Panc1 (cell line): ENCODE data around the gene BTD. TPM values are rescaled to one million over a fixed set of nuclear protein-coding genes. Genes with fewer than 3 reads are reported as not detected.
A peak's percentile ranks its signal among the peaks of the same experiment; 100 is the strongest.

ENCODE experiments used
- ATAC-seq: fragments of 200-7000 bp; cut with Tn5 transposase; 2 replicates; pipeline ENCODE4 v1.9.1; 2020; ENCODE audit warnings: mild to moderate bottlenecking, moderate library complexity
- BruUV-seq: library from RNA; stranded (reverse); fragments of 400-500 nt; replicated peaks from 2 replicates; lab custom pipeline; 2021; lab: Mats Ljungman, UMichigan
- CTCF ChIA-PET: fragments of 300-600 bp; sonication (Branson Sonifier 250); formaldehyde crosslinking; loops from one replicate; lab custom pipeline; 2022; ENCODE audit warnings: antibody characterized with exemption; lab: Charles Lee
- POLR2A ChIA-PET: fragments of 300-600 bp; sonication (Branson Sonifier 250); formaldehyde crosslinking; loops from one replicate; lab custom pipeline; 2022; ENCODE audit warnings: antibody characterized with exemption; lab: Charles Lee
- DNase-seq: peaks from one replicate; pipeline ENCODE4 v3.0.0-alpha.2; 2010; ENCODE audit warnings: low read depth, low spot score
- H3K27ac ChIP-seq: 2 replicates; pipeline ENCODE4 v1.5.1; 2011; ENCODE audit warnings: mild to moderate bottlenecking, low read length, inconsistent platforms
- H3K27me3 ChIP-seq: fragments of 200-500 bp; sonication (Bioruptor generic); 2 replicates; pipeline ENCODE4 v1.6.0; 2014; ENCODE audit warnings: low read length, inconsistent platforms; ENCODE audit not compliant: control insufficient read depth, insufficient read depth
- H3K36me3 ChIP-seq: fragments of 200-500 bp; sonication (Bioruptor generic); 2 replicates; pipeline ENCODE4 v1.5.1; 2014; ENCODE audit warnings: inconsistent platforms, mild to moderate bottlenecking, low read length, moderate library complexity; ENCODE audit not compliant: control insufficient read depth, insufficient read depth
- H3K4me1 ChIP-seq: 2 replicates; pipeline ENCODE4 v1.5.1; 2011; ENCODE audit warnings: inconsistent platforms, mild to moderate bottlenecking, low read length, moderate library complexity; ENCODE audit not compliant: control insufficient read depth, insufficient read depth
- H3K4me3 ChIP-seq, 2 experiments: 2 replicates each; pipeline ENCODE4 v1.5.1; 2011 to 2012; ENCODE audit warnings: low read depth in 2 of 2, low read length in 2 of 2, mild to moderate bottlenecking in 2 of 2, inconsistent platforms in 1 of 2, moderate library complexity in 1 of 2
- H3K9me3 ChIP-seq: fragments of 200-500 bp; sonication (Bioruptor generic); 2 replicates; pipeline ENCODE4 v1.5.1; 2014; ENCODE audit warnings: low read depth, mild to moderate bottlenecking, inconsistent platforms, low read length, moderate library complexity; ENCODE audit not compliant: control insufficient read depth, insufficient read depth
- CTCF ChIP-seq: fragments of 450-650 bp; IDR thresholded peaks from 2 replicates; pipeline ENCODE4 v1.5.1; 2017; ENCODE audit warnings: mild to moderate bottlenecking
- POLR2AphosphoS5 ChIP-seq: IDR thresholded peaks from 2 replicates; pipeline ENCODE4 v1.6.1; 2012; ENCODE audit warnings: mild to moderate bottlenecking, low read depth, low read length, moderate library complexity
- SIN3A ChIP-seq: IDR thresholded peaks from 2 replicates; pipeline ENCODE4 v1.6.1; 2012; ENCODE audit warnings: low read depth, mild to moderate bottlenecking, low read length, moderate library complexity, borderline replicate concordance; ENCODE audit not compliant: insufficient read depth
- TCF7L2 ChIP-seq: IDR thresholded peaks from 2 replicates; pipeline ENCODE4 v1.6.1; 2011; ENCODE audit warnings: mild to moderate bottlenecking, low read depth, low read length, inconsistent platforms
- in situ Hi-C: cut with HindIII; loops from 2 replicates; pipeline ENCODE4 v1.10.0; 2016; ENCODE audit warnings: low sequenced_read_pairs, low pct_unique_long_range_greater_than_20kb
- intact Hi-C: fragments of 100-400 bp; cut with micrococcal nuclease; formaldehyde crosslinking; loops from one replicate; pipeline ENCODE4 v1.10.0; 2022; ENCODE audit not compliant: unreplicated experiment
- total RNA-seq: library from RNA; stranded (reverse); gene quantifications from one replicate; pipeline ENCODE4 v1.2.1, GENCODE V29; 2021; ENCODE audit not compliant: unreplicated experiment
- TF ChIP-seq, protein P1 (sequence below), 2 experiments: IDR thresholded peaks; 2 replicates each; pipeline ENCODE4 v1.6.1; 2011 to 2012; ENCODE audit warnings: low read depth in 2 of 2, control low read depth in 1 of 2, low read length in 1 of 2, mild to moderate bottlenecking in 1 of 2, moderate library complexity in 1 of 2; ENCODE audit not compliant: insufficient read depth in 1 of 2

BTD gene
- total RNA-seq, 1 experiment from 2014 or later: 22.7 TPM

GRCh38 chr3:15606434-15606891 is 4.9 kb downstream of the BTD start:
- H3K4me1 ChIP-seq: peaks cover 30% of the 10 kb centered on the region
- in situ Hi-C loops (no loop called here), intact Hi-C loops (no loop called here)
- ChIA-PET POLR2A (interaction anchor here (0.6 kb wide), 1 partner anchor 37 kb away, joined by 6 read pairs; no protein-coding TSS in a partner anchor), CTCF (no interaction called here)
- H3K27me3 ChIP-seq: no peaks in the 10 kb centered on the region
- ATAC-seq (no peak), DNase-seq (no peak)
- TF ChIP-seq SIN3A: no peak
- no peaks in the 10 kb centered on the region for H3K9me3 ChIP-seq
- BruUV-seq: no TSS peak
- H3K4me3 ChIP-seq: no peak overlapping the region
- peak overlapping the region; percentile 74 for H3K27ac ChIP-seq
- H3K36me3 ChIP-seq: no peaks in the 10 kb centered on the region; the same call in none of the 2 replicates

GRCh38 chr3:15610082-15610759 is 8.7 kb downstream of the BTD start:
- in situ Hi-C loops: no loop called here
- no peak for DNase-seq
- CTCF ChIA-PET: no interaction called here

More at GRCh38 chr3:15610082-15610759, 8.7 kb downstream of the BTD start:
- POLR2A ChIA-PET: interaction anchor here (0.5 to 0.7 kb wide), 2 partner anchors 17 to 82 kb away, joined by 5 to 13 read pairs; no protein-coding TSS in a partner anchor
- no peaks in the 10 kb centered on the region for H3K9me3 ChIP-seq
- H3K36me3 ChIP-seq: no peaks in the 10 kb centered on the region; the same call in 1 of the 2 replicates
- intact Hi-C loops: no loop called here
- peaks cover 45% of the 10 kb centered on the region for H3K4me1 ChIP-seq
- H3K4me3 ChIP-seq: no peak overlapping the region
- H3K27ac ChIP-seq: peak overlapping the region; percentile 34; the same call in 1 of the 2 replicates
- no TSS peak for BruUV-seq
- peak; percentile 80 for ATAC-seq
- TF ChIP-seq, protein P1, sequence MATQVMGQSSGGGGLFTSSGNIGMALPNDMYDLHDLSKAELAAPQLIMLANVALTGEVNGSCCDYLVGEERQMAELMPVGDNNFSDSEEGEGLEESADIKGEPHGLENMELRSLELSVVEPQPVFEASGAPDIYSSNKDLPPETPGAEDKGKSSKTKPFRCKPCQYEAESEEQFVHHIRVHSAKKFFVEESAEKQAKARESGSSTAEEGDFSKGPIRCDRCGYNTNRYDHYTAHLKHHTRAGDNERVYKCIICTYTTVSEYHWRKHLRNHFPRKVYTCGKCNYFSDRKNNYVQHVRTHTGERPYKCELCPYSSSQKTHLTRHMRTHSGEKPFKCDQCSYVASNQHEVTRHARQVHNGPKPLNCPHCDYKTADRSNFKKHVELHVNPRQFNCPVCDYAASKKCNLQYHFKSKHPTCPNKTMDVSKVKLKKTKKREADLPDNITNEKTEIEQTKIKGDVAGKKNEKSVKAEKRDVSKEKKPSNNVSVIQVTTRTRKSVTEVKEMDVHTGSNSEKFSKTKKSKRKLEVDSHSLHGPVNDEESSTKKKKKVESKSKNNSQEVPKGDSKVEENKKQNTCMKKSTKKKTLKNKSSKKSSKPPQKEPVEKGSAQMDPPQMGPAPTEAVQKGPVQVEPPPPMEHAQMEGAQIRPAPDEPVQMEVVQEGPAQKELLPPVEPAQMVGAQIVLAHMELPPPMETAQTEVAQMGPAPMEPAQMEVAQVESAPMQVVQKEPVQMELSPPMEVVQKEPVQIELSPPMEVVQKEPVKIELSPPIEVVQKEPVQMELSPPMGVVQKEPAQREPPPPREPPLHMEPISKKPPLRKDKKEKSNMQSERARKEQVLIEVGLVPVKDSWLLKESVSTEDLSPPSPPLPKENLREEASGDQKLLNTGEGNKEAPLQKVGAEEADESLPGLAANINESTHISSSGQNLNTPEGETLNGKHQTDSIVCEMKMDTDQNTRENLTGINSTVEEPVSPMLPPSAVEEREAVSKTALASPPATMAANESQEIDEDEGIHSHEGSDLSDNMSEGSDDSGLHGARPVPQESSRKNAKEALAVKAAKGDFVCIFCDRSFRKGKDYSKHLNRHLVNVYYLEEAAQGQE (IDR thresholded peaks at IDR 0.05; ENCODE audit: insufficient read depth in 1 of 2, low read depth in 2 of 2, low read length in 1 of 2): no peak
- no peak for TF ChIP-seq CTCF
- no peak for TF ChIP-seq SIN3A
- TF ChIP-seq TCF7L2: no peak
- TF ChIP-seq POLR2AphosphoS5: no peak
- H3K27me3 ChIP-seq: no peaks in the 10 kb centered on the region
